ENCODE data around the gene ENOX1.

ENOX1 gene

DNA sequence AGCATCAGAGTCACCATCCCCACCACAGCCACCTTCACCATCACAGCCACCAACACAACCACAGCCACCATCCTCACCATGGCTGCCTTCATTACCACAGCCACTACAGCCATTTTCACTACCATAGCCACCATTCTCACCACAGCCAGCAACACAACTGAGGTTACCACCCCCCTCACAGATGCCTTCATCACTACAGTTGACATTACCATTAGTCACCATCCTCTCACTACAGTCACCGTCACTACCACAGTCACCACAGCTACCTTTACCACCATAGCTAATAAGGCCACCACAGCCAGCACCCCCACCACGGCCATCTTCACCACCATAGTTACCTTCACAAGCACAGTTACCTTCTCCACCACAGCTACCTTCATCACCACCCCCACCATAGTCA, 493.8 kb downstream of the ENOX1 start:
- Histone ChIP-seq H3K4me1 (peaks cover 0 to 3% (median 0%) of the 10 kb centered on the region in 4 donors), H3K27me3 (no peaks in the 10 kb centered on the region), H3K27ac (no peak overlapping the region), H3K36me3 (no peaks in the 10 kb centered on the region), H3K4me3 (no peak overlapping the region), H3K9me3 (no peaks in the 10 kb centered on the region)
- intact Hi-C loops (cut with DNase I; ENCODE audit: low total_unique reads) = no loop called here
- DNase-seq = no peak
- TF ChIP-seq, protein P1, sequence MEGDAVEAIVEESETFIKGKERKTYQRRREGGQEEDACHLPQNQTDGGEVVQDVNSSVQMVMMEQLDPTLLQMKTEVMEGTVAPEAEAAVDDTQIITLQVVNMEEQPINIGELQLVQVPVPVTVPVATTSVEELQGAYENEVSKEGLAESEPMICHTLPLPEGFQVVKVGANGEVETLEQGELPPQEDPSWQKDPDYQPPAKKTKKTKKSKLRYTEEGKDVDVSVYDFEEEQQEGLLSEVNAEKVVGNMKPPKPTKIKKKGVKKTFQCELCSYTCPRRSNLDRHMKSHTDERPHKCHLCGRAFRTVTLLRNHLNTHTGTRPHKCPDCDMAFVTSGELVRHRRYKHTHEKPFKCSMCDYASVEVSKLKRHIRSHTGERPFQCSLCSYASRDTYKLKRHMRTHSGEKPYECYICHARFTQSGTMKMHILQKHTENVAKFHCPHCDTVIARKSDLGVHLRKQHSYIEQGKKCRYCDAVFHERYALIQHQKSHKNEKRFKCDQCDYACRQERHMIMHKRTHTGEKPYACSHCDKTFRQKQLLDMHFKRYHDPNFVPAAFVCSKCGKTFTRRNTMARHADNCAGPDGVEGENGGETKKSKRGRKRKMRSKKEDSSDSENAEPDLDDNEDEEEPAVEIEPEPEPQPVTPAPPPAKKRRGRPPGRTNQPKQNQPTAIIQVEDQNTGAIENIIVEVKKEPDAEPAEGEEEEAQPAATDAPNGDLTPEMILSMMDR (IDR thresholded peaks at IDR 0.05) = no peak

DNA sequence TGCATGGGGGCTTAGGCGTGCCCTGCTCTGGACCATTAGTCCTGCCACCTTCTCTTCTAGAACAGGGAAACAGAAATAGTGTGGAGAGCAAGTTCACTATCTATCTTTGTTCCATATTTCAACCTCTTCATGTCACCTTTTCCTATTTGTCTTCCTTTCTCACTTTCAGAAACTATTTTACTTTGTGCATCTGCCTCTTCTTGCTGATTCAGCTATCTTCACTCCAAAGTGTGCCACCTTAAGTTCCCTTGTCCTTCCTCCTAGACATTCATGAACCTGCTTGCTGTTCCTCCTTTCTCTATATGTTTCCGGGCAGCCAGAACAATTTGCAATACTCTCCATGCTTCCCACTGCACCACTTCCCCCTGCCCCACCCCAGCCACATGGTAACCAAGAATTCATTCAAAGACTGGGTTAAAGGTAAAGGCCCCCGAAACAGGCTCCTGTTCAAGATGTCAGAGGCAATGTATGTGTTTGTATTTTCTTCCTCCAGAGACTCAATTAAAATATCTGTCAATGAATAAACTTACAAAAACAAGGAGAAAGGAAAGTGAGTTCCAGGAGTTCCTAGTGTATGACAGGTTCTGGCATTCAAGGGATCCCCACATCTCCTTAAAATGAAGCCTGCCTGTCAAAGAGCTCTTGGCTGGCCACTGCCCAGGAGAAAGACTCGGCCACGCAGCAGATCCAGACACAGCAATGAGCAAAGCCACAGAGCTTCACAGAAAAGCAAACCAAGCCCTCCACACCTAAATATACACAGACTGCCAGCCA, 495.3 kb downstream of the ENOX1 start:
- Histone ChIP-seq H3K4me1 (peaks cover 0 to 3% (median 0%) of the 10 kb centered on the region in 4 donors), H3K9me3 (no peaks in the 10 kb centered on the region), H3K27ac (no peak overlapping the region), H3K27me3 (no peaks in the 10 kb centered on the region), H3K36me3 (no peaks in the 10 kb centered on the region), H3K4me3 (no peak overlapping the region)
- DNase-seq = no peak
- intact Hi-C loops (cut with DNase I; ENCODE audit: low total_unique reads) = no loop called here
- TF ChIP-seq, protein P1 (IDR thresholded peaks at IDR 0.05) = no peak

DNA sequence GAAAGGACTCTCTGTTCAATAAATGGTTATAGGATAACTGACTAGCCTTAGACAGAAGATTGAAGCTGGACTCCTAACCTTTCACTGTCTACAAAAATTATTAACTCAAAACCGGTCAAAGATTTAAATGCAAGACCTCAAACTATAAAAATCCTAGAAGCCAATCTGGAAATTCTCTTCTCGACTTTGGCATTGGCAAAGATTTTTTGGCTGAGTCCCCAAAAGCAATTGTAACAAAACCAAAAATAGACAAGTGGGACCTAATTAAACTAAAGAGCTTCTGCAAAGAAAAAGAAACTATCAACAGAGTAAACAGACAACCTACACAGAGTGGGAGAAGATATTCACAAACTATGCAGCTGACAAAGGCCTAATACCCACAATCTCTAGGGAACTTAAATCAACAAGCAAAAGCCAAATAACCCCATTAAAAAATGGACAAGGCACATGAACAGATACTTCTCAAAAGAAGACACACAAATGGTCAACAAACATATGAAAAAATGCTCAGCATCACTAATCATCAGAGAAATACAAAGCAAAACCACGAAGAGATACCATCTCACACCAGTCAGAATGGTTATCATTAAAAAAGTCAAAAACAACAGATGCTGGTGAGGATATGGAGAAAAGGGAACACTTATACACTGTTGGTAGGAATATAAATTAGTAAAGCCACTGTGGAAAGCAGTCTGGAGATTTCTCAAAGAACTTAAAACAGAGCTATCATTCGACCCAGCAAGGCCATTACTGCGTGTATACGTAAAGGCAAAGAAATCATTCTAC, 497.1 kb downstream of the ENOX1 start:
- intact Hi-C loops (cut with DNase I; ENCODE audit: low total_unique reads) = no loop called here
- no peak for DNase-seq
- Histone ChIP-seq H3K4me3 (no peak overlapping the region), H3K9me3 (no peaks in the 10 kb centered on the region), H3K36me3 (no peaks in the 10 kb centered on the region), H3K27me3 (no peaks in the 10 kb centered on the region), H3K27ac (no peak overlapping the region), H3K4me1 (peaks cover 0 to 3% (median 0%) of the 10 kb centered on the region in 4 donors)
- TF ChIP-seq, protein P1 (IDR thresholded peaks at IDR 0.05) = no peak

DNA sequence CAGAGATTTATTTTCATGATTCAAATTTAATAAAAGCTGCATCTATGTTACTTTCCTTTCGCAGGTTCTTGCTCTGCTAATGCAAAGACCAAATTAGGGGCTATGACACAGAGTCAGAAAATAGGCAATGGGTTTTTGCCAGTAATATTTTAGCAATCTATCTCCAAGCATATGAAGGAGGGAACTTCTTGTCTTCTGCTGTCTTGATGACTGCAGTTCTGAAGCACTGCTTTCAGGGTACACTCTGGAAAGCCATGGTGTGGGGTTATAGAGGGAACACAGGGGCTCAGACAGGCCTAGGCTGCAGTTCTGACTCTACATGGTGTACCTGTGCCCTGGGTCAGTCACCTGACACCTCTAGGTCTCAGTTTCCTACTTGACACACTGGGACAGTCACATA, 500.0 kb downstream of the ENOX1 start:
- H3K27ac ChIP-seq = no peak overlapping the region
- intact Hi-C loops (cut with DNase I; ENCODE audit: low total_unique reads) = no loop called here

DNA sequence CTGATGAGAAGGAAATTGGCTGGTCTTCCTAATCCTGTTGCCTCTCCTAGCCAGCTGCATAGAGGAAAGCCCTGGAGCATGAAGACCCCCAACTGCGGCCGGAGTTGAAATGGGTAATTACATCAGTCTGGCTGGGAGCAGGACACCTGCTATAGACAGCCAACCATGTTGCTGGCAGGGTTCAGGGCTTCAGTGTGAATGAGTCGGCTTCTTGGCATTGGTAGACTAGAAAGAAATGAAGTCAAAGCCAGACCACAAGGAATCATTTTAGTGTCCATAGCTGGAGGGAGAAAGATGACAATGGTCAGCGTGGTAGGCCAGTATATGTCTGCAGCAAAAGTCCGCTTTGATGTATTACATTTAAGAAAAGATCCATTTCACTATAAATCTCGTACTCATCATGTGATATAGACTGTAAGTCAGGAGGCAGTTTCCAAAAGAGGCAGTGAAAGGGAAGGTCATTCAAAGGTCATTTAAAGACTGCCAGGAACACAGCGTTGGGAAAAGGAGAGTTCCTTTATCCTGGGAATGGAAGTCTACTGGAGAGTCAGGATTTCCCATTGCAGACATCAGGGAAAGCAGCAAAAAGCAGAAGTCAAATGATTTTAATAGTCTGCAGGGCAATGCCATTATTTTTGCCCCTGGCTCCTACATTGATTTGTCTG, 500.7 kb downstream of the ENOX1 start:
- H3K27ac ChIP-seq = no peak overlapping the region
- no peaks in the 10 kb centered on the region for H3K27me3 ChIP-seq
- TF ChIP-seq, protein P1 (IDR thresholded peaks at IDR 0.05) = no peak
- intact Hi-C loops (cut with DNase I; ENCODE audit: low total_unique reads) = no loop called here
- no peaks in the 10 kb centered on the region for H3K9me3 ChIP-seq
- peak in 1 of 2 donors; percentile 26 for DNase-seq
- peaks cover 0 to 3% (median 0%) of the 10 kb centered on the region in 4 donors for H3K4me1 ChIP-seq
- no peak overlapping the region for H3K4me3 ChIP-seq
- H3K36me3 ChIP-seq = no peaks in the 10 kb centered on the region

More for the DNA sequence above, 500.0 kb downstream of the ENOX1 start:
- no peak overlapping the region for H3K4me3 ChIP-seq
- H3K4me1 ChIP-seq = peaks cover 0 to 3% (median 0%) of the 10 kb centered on the region in 4 donors
- no peak for DNase-seq
- no peaks in the 10 kb centered on the region for H3K27me3 ChIP-seq
- TF ChIP-seq, protein P1 (IDR thresholded peaks at IDR 0.05) = no peak
- H3K36me3 ChIP-seq = no peaks in the 10 kb centered on the region
- H3K9me3 ChIP-seq = no peaks in the 10 kb centered on the region

Measured in tibial artery (tissue), 4 donors.